OCI-LY7 (cell line): ENCODE data around the gene LIAS. TPM values are rescaled to one million over a fixed set of nuclear protein-coding genes. Genes with fewer than 3 reads are reported as not detected.

Experiments
- BruUV-seq: library from RNA; stranded (reverse); fragments of 400-500 nt; replicated peaks from 2 replicates; lab custom pipeline; 2021; lab: Mats Ljungman, UMichigan
- CTCF ChIA-PET: fragments of 300-600 bp; sonication (Branson Sonifier 250); formaldehyde crosslinking; loops from one replicate; lab custom pipeline; 2022; ENCODE audit warnings: antibody characterized with exemption; ENCODE audit not compliant: unreplicated experiment; lab: Charles Lee
- POLR2A ChIA-PET: fragments of 300-600 bp; sonication (Branson Sonifier 250); formaldehyde crosslinking; loops from one replicate; lab custom pipeline; 2022; ENCODE audit warnings: antibody characterized with exemption; lab: Charles Lee
- DNase-seq: peaks from one replicate; pipeline ENCODE4 v3.0.0-alpha.2; 2015; ENCODE audit warnings: low spot score
- H2AFZ ChIP-seq: fragments of 200-600 bp; sonication (generic), shearing (Covaris generic); 2 replicates; pipeline ENCODE4 v1.6.1; 2014; ENCODE audit warnings: mild to moderate bottlenecking, antibody characterized with exemption, low read length, moderate library complexity
- H3K27ac ChIP-seq: fragments of 200-600 bp; sonication (generic); 2 replicates; pipeline ENCODE4 v1.5.1; 2014; ENCODE audit warnings: mixed run types, low read depth, mild to moderate bottlenecking, moderate library complexity, low read length, inconsistent platforms; ENCODE audit not compliant: poor library complexity, severe bottlenecking
- H3K36me3 ChIP-seq: fragments of 200-600 bp; sonication (generic); 2 replicates; pipeline ENCODE4 v1.6.1; 2014; ENCODE audit warnings: mild to moderate bottlenecking, antibody characterized with exemption, low read length, moderate library complexity, mixed read lengths; ENCODE audit not compliant: insufficient read depth
- H3K4me1 ChIP-seq: fragments of 200-600 bp; sonication (generic); 2 replicates; pipeline ENCODE4 v1.5.1; 2014; ENCODE audit warnings: mild to moderate bottlenecking, low read length; ENCODE audit not compliant: insufficient read depth, poor library complexity, severe bottlenecking
- H3K4me2 ChIP-seq: fragments of 200-600 bp; sonication (generic); 2 replicates; pipeline ENCODE4 v1.6.1; 2014; ENCODE audit warnings: mild to moderate bottlenecking, low read length
- H3K4me3 ChIP-seq: fragments of 200-600 bp; sonication (generic); 2 replicates; pipeline ENCODE4 v1.5.1; 2014; ENCODE audit warnings: mild to moderate bottlenecking, low read depth, low read length; ENCODE audit not compliant: poor library complexity, severe bottlenecking
- H3K79me2 ChIP-seq: fragments of 200-600 bp; sonication (generic); 2 replicates; pipeline ENCODE4 v1.6.1; 2016; ENCODE audit warnings: low read depth, mild to moderate bottlenecking, low read length, moderate library complexity, mixed read lengths; ENCODE audit not compliant: insufficient read depth
- H3K9me2 ChIP-seq: fragments of 200-600 bp; sonication (generic); 2 replicates; pipeline ENCODE4 v1.6.1; 2016; ENCODE audit warnings: mild to moderate bottlenecking, low read length, mixed read lengths; ENCODE audit not compliant: insufficient read depth
- H3K9me3 ChIP-seq: fragments of 200-600 bp; sonication (generic); 2 replicates; pipeline ENCODE4 v1.6.1; 2014; ENCODE audit warnings: mild to moderate bottlenecking, mixed run types, low read length, mixed read lengths
- H4K20me1 ChIP-seq: fragments of 200-600 bp; sonication (generic); 2 replicates; pipeline ENCODE4 v1.6.1; 2014; ENCODE audit warnings: mild to moderate bottlenecking, antibody characterized with exemption, low read length, moderate library complexity, mixed read lengths; ENCODE audit not compliant: insufficient read depth
- EZH2phosphoT487 ChIP-seq: fragments of 200-600 bp; sonication (generic); IDR thresholded peaks from 2 replicates; pipeline ENCODE4 v1.6.1; 2018; ENCODE audit warnings: low read depth, borderline replicate concordance, mild to moderate bottlenecking, mixed run types, antibody characterized with exemption, low read length, moderate library complexity, mixed read lengths
- intact Hi-C: fragments of 100-400 bp; cut with micrococcal nuclease; formaldehyde crosslinking; loops from one replicate; pipeline ENCODE4 v1.10.0; 2022; ENCODE audit not compliant: unreplicated experiment
- total RNA-seq, 2 experiments: library from RNA; depleted of rRNA in 1 of 2; stranded (reverse); fragments of >200 nt in 1 of 2; shearing (Covaris generic) in 1 of 2; gene quantifications; 2 replicates each; pipeline ENCODE4 v1.2.3, GENCODE V29; 2014 to 2022
- TF ChIP-seq, protein P1 (sequence below): fragments of 200-600 bp; sonication (generic); conservative IDR thresholded peaks from 2 replicates; pipeline ENCODE4 v1.5.1; 2014; ENCODE audit warnings: mild to moderate bottlenecking, antibody characterized with exemption, low read length, moderate library complexity, mixed read lengths

LIAS gene
- total RNA-seq, 2 experiments from 2014 or later, result 12.7 to 28.3 TPM

DNA sequence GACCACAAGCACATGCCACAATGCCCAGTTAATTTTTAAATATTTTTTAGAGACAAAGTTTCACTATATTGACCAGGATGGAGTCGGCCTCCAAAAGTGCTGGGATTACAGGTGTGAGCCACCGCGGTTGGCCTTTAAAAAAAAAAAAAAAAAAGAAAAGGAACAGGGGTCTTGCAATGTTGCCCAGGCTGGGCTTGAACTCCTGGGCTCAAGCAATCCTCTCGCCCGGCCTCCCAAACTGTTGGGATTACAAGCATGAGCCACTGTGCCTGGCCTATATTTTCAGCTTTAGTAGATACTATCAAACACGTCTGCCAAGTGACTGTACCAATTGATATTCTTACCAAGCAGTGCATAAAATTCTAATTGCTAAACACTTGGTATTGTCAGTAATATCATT lies 59.6 kb downstream of the LIAS start:
- no peaks in the 10 kb centered on the region for H3K79me2 ChIP-seq
- BruUV-seq, result no TSS peak
- DNase-seq, result no peak
- CTCF ChIA-PET, result no interaction called here
- peaks cover 19% of the 10 kb centered on the region for H3K36me3 ChIP-seq
- H3K9me2 ChIP-seq, result no peaks in the 10 kb centered on the region
- H4K20me1 ChIP-seq, result no peaks in the 10 kb centered on the region
- no peak overlapping the region for H3K4me2 ChIP-seq
- H3K9me3 ChIP-seq, result no peaks in the 10 kb centered on the region
- TF ChIP-seq, protein P1, sequence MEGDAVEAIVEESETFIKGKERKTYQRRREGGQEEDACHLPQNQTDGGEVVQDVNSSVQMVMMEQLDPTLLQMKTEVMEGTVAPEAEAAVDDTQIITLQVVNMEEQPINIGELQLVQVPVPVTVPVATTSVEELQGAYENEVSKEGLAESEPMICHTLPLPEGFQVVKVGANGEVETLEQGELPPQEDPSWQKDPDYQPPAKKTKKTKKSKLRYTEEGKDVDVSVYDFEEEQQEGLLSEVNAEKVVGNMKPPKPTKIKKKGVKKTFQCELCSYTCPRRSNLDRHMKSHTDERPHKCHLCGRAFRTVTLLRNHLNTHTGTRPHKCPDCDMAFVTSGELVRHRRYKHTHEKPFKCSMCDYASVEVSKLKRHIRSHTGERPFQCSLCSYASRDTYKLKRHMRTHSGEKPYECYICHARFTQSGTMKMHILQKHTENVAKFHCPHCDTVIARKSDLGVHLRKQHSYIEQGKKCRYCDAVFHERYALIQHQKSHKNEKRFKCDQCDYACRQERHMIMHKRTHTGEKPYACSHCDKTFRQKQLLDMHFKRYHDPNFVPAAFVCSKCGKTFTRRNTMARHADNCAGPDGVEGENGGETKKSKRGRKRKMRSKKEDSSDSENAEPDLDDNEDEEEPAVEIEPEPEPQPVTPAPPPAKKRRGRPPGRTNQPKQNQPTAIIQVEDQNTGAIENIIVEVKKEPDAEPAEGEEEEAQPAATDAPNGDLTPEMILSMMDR, result no peak
- TF ChIP-seq EZH2phosphoT487, result no peak
- H3K4me3 ChIP-seq, result no peak overlapping the region
- no peaks in the 10 kb centered on the region for H3K4me1 ChIP-seq
- POLR2A ChIA-PET, result interaction anchor here (0.7 kb wide), 1 partner anchor 12 kb away, joined by 3 read pairs; no protein-coding TSS in a partner anchor
- no peak overlapping the region for H2AFZ ChIP-seq
- intact Hi-C loops, result no loop called here
- no peak overlapping the region for H3K27ac ChIP-seq

DNA sequence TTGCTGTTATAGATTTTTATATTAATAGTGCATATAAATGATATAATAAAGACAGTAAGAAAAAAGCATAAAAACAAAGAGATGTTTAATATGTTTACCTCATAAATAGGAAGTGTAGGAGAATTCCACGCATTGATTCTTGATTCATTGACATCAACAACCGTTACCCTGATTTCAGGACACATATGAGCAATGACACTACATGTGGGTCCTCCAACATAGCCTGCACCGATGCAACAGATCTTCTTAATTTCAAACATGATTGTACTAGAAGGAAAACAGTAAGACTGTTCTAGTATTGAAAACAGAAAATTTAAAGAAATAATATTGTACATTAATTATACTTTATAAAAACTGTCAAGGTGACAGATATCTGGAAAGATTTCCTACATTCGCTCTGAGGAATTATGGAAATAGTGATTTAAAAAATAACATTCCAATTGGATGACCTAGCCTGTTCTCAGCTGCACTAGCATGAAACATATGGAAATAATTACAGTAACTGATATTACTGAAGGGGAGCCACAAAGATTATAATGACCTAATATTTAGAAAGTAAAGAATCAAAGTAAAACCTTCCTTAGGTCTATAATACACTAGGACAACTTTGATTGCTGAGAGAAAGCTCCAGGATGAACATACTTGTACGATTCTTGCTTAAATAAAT lies 62.5 kb downstream of the LIAS start:
- no TSS peak for BruUV-seq
- no peak for TF ChIP-seq EZH2phosphoT487
- TF ChIP-seq, protein P1, result no peak
- DNase-seq, result no peak
- Histone ChIP-seq H3K36me3 (peaks cover 13% of the 10 kb centered on the region), H3K9me3 (no peaks in the 10 kb centered on the region), H3K27ac (no peak overlapping the region), H4K20me1 (no peaks in the 10 kb centered on the region), H3K79me2 (peaks cover 8% of the 10 kb centered on the region; the same call in 1 of the 2 replicates), H2AFZ (no peak overlapping the region), H3K4me3 (no peak overlapping the region), H3K4me1 (peaks cover 6% of the 10 kb centered on the region), H3K4me2 (no peak overlapping the region), H3K9me2 (no peaks in the 10 kb centered on the region)
- CTCF ChIA-PET, result no interaction called here
- intact Hi-C loops, result loop anchor here (10.0 kb wide), 1 partner anchor 783 kb away; no protein-coding TSS in a partner anchor
- POLR2A ChIA-PET, result interaction anchor here (0.6 to 1.7 kb wide), 2 partner anchors 13 to 1279 kb away, joined by 3 to 4 read pairs; no protein-coding TSS in a partner anchor

DNA sequence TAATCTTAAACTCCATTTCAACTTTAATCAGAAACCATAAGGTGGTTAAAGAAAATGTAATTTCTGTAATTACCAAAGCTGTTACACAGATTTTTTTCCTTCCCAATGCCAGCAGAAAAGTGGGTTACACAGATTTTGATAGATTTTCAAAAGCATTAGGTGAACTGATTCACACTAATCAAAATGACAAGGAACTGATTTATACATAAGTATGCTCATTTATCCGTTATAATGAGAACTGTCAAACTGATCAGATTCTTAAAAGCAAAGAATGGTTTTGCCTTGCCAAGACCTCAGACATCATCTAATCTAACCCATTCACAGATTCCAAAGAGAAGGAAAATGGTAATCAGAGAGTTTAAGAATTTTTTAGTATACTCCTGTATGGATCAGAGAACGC lies 63.2 kb downstream of the LIAS start:
- CTCF ChIA-PET, result no interaction called here
- H2AFZ ChIP-seq, result no peak overlapping the region
- H3K4me2 ChIP-seq, result no peak overlapping the region
- BruUV-seq, result no TSS peak
- no peaks in the 10 kb centered on the region for H3K9me2 ChIP-seq
- intact Hi-C loops, result loop anchor here (10.0 kb wide), 1 partner anchor 783 kb away; no protein-coding TSS in a partner anchor
- no peaks in the 10 kb centered on the region for H3K9me3 ChIP-seq
- H3K27ac ChIP-seq, result no peak overlapping the region
- H4K20me1 ChIP-seq, result no peaks in the 10 kb centered on the region
- H3K79me2 ChIP-seq, result peaks cover 12% of the 10 kb centered on the region; the same call in 1 of the 2 replicates
- TF ChIP-seq, protein P1, result no peak
- TF ChIP-seq EZH2phosphoT487, result no peak
- peaks cover 13% of the 10 kb centered on the region for H3K36me3 ChIP-seq
- H3K4me1 ChIP-seq, result peaks cover 9% of the 10 kb centered on the region
- POLR2A ChIA-PET, result interaction anchor here (0.7 kb wide), 1 partner anchor 44 kb away, joined by 3 read pairs; no protein-coding TSS in a partner anchor
- DNase-seq, result no peak
- no peak overlapping the region for H3K4me3 ChIP-seq
